ENCODE data around the gene BTNL8.

DNA sequence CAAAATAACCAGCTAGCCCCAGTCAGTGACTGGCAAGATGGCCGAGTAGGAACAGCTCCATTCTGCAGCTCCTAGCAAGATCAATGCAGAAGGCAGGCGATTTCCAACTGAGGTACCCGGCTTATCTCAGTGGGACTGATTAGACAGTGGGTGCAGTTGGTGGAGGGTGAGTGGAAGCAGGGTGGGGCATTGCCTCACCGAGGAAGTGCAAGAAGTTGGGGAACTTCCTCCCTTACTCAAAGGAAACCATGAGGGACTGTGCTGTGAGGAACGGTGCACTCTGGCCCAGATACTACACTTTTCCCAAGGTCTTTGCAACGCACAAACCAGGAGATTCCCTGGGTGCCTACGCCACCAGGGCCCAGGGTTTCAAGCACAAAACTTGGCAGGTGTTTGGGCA, 9.6 kb upstream of the BTNL8 start:
- TF ChIP-seq CTCF (IDR thresholded peaks at IDR 0.05): no peak
- TF ChIP-seq POLR2A (IDR thresholded peaks at IDR 0.05): no peak
